Measurements from ENCODE around the gene SFXN2.
A peak's percentile ranks its signal among the peaks of the same experiment; 100 is the strongest.
"Not testable (repeated sequence)": the region's sequence is repeated elsewhere in the genome, so short reads cannot be mapped to it uniquely, and the experiment has no call there.

Gene SFXN2, protein sequence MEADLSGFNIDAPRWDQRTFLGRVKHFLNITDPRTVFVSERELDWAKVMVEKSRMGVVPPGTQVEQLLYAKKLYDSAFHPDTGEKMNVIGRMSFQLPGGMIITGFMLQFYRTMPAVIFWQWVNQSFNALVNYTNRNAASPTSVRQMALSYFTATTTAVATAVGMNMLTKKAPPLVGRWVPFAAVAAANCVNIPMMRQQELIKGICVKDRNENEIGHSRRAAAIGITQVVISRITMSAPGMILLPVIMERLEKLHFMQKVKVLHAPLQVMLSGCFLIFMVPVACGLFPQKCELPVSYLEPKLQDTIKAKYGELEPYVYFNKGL

DNA sequence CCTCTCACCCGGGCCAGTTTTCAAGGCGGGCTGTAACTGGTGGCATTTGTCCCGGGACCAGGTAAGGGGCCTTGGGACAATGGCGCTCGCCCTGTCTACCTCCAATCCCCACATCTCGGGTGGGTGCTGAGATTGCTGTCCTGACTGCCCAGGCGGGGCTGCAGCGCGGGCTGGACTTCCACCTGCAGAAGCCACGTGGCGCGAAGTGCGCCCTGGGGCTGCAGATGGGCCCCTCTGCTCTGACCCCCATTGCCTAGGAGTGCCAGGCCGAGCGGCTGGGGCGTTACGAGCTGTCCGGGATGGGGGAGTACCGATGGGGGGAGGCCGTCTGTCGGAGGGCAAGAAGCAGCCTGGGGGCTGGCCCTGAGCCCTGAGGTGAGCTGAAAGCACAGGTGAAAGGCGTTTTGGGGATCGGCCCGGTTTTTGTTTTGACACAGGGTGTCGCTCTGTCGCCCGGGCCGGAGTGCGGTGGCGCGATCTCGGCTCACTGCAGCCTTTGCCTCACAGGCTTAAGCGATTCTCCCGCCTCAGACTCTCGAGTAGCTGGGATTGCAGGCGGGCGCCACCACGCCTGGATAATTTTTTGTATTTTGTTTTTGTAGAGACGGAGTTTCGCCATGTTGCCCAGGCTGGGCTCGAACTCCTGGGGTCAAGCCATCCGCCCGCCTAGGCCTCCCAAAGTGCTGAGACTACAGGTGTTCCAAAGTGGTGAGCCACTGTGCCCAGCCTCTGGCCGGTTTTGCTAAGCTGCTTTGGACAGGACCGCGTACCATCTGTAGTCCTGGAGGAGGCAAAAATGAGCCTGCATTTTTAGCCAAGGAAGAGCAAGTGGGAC is at the start of gene SFXN2:
Gene SFXN2 (plus strand): TSS at position 16 of the 835 bp plus-strand sequence. CDS start 12,001 bp downstream, outside the sequence.
- TF ChIP-seq, protein P1, sequence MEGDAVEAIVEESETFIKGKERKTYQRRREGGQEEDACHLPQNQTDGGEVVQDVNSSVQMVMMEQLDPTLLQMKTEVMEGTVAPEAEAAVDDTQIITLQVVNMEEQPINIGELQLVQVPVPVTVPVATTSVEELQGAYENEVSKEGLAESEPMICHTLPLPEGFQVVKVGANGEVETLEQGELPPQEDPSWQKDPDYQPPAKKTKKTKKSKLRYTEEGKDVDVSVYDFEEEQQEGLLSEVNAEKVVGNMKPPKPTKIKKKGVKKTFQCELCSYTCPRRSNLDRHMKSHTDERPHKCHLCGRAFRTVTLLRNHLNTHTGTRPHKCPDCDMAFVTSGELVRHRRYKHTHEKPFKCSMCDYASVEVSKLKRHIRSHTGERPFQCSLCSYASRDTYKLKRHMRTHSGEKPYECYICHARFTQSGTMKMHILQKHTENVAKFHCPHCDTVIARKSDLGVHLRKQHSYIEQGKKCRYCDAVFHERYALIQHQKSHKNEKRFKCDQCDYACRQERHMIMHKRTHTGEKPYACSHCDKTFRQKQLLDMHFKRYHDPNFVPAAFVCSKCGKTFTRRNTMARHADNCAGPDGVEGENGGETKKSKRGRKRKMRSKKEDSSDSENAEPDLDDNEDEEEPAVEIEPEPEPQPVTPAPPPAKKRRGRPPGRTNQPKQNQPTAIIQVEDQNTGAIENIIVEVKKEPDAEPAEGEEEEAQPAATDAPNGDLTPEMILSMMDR (IDR thresholded peaks at IDR 0.05; ENCODE audit: control insufficient read depth, extremely low read depth, insufficient read depth): peak; percentile 47
- no peak for DNase-seq (ENCODE audit: low read depth)
- peak within 1 kb of the TSS; percentile 92 for H3K4me3 ChIP-seq (ENCODE audit: low read depth, low read length)

DNA sequence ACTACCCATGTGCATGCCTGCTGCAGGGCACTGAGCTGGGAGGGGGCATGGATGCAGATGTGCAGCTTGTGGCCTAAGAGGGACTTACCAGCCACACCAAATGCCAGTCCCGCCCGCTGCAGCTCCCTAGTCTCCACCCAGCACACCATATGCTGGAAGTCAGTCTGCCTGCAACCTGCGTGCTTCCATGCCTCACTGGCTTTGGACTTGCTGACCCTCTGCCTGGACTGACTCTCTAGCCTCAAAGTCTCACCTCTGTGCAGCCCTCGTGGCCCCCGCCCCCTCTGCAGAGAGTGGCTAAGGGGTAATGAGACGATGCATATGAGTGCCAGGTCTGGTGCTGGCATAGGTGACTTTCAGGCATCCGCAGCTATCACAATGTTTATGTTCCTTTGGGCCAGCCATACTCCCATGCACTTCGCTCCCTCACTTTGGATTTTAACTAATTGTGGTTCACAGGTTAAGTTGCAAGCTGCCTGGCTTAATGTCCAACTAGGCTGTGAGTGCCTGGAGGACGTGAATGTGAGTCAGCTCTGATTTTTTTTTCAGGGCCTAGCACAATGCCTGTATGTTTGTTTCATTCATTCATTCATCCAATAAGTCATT is 48.4 kb upstream of the SFXN2 start:
- no peak overlapping the region for H3K4me3 ChIP-seq (ENCODE audit: low read depth, low read length)
- no peak for DNase-seq (ENCODE audit: low read depth)
- TF ChIP-seq, protein P1 (IDR thresholded peaks at IDR 0.05; ENCODE audit: control insufficient read depth, extremely low read depth, insufficient read depth): no peak

DNA sequence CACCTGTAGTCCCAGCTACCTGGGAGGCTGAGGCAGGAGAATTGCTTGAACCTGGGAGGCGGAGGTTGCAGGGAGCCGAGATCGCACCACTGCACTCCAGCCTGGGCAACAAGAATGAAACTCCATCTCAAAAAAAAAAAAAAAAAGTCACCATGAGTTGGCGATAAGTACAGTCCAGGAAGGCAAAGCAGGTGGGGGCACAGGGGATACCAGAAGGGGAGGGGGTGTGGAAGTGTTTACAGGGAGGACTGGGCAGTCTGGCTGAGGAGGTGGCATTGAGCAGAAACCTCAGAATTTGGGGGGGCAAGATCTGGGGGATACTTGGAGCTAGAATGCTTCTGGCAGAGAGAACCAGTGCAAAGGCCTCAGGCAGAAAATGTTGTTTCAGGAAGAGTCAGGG is 47.0 kb upstream of the SFXN2 start:
- DNase-seq (ENCODE audit: low read depth); H3K4me3 ChIP-seq (ENCODE audit: low read depth, low read length): not testable (repeated sequence)

DNA sequence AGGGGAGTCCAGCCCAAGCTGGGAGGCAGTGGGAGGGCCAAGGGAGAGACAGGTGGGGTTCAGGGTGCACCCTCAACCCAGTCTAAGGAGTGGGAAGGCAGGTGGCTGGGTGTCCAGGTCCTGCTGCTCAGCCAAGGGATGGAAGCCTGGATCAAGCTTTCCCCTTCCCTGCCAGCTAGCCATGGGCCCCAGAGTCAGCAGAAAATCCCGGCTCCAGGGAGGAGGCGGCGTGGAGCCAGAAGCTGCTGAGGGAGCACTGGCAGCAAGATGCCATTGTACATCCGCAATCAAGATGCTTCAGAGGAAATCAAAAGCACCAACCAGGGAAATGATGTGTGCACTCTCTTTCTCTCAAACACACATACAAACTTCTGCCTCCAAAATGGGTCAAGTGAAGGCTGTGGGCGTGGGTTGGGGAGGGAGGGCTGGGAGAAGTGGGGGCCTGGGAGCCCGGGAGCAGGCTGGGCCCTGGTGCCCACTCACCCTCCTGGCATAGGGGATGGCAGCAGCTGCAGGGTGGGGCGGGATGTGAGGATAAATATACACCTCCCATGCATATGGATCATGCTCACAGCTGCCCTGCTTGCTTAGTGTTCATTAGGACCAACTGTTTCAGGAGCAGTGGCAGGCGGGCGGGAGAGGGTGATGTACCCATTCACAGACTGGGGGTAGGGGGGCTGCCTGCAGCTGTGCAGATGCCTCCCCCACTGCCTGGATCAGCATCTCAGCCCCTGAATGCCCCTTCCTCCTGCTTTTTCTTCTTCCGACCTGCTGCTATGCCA is 45.9 kb upstream of the SFXN2 start:
- H3K4me3 ChIP-seq (ENCODE audit: low read depth, low read length): no peak overlapping the region
- DNase-seq (ENCODE audit: low read depth): no peak

DNA sequence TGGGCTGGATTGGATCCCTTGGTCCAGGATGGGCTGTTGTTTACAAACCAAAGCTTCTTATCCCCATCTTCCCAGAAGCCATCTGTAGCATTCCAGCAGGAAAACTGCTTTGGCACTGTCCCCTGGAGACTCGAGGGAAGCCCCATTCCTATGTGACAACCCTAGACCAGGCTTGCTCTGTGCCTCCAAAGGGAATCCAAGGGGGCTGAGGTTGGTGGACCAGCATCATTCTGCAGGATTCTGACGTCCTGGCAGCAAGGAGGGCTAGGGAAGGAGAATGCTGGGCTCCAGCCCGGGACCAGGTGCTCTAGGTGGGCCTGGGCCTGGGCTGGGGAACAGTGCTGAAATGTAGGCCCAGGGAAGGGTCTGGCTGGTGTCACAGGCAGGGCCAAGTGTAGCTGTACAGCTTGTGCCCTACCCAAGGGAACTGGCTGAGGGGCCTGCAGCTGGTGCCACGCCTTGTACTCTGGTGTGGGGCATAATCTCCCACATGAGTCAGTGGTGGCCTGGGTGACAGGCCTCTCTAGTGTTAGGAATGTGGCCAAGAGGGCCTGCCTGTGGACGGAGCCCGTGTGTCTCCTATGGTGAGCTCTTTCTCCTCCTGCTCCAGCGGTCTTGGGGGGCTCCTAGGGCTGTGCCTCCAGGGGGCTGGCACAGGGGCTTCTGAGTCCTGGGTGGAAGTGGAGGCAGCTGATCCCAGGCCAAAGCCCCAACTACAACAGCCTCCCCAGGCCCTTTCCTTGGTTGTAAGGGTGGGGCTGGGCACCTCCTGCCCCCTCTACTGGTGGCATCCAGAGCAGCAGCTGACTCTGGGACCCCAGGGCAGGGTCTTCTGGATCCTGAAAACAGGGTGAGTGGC is 45.0 kb upstream of the SFXN2 start:
- H3K4me3 ChIP-seq (ENCODE audit: low read depth, low read length): no peak overlapping the region
- TF ChIP-seq, protein P1 (IDR thresholded peaks at IDR 0.05; ENCODE audit: control insufficient read depth, extremely low read depth, insufficient read depth): 0 out of 2 replicates have a peak, but pooled peaks have one; percentile 8
- no peak for DNase-seq (ENCODE audit: low read depth)

More for the DNA sequence above, 45.9 kb upstream of the SFXN2 start:
- TF ChIP-seq, protein P1 (IDR thresholded peaks at IDR 0.05; ENCODE audit: control insufficient read depth, extremely low read depth, insufficient read depth): no peak

DNA sequence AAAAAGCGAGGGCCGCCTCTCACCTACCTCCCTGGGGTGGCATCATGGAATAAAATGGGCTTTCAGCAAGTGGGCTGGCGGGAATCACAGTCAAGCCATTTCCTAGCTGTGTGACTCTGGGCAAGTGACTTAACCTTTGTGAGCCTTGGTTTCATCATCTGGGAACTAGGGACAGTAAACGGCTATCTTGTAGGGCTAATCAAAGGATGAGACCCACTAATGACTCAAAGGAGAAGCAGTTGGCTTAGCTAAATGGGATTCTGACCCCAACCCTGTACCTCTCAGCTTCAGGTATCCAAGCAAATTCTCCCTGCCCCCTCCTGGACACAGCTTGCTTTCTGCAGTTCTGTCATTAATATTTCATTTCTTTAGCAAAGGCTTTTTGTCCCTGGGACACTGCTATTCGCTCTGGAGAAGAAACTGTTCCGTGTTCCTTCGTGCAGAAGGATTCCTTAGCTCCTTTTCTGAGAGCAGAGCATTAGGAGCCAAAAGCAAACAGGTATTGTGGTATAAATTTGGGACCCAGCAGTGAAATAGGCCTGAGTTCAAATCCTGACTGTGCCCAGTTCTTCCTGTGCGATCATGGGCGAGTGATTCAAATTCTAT is 44.3 kb upstream of the SFXN2 start:
- TF ChIP-seq, protein P1 (IDR thresholded peaks at IDR 0.05; ENCODE audit: control insufficient read depth, extremely low read depth, insufficient read depth): no peak
- no peak for DNase-seq (ENCODE audit: low read depth)
- no peak overlapping the region for H3K4me3 ChIP-seq (ENCODE audit: low read depth, low read length)
